ENCODE data around the gene GHSR.

DNA sequence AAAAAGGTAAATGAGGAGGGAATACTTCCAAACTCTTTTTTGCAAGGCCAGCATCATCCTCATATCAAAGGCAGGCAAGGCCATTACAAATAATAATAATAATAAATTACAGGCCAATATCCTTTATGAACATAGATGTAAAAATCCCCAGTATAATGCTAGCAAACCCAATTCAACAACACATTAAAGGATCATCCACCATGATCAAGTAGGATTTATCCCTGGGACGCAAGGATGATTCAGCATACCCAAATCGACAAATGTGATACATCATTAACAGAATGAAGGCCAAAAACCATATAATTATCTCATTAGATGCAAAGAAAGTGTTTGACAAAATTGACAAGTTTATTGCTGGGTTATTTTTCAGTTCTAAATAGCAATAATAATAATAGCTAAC is 53.6 kb downstream of the GHSR start:
- TF ChIP-seq SMC3 (conservative IDR thresholded peaks at IDR 0.05; ENCODE audit: poor library complexity) (no peak), TAF1 (IDR thresholded peaks at IDR 0.05; ENCODE audit: low read depth) (no peak), EP300 (conservative IDR thresholded peaks at IDR 0.05; ENCODE audit: poor library complexity, severe bottlenecking) (no peak)
- TF ChIP-seq, protein P1, sequence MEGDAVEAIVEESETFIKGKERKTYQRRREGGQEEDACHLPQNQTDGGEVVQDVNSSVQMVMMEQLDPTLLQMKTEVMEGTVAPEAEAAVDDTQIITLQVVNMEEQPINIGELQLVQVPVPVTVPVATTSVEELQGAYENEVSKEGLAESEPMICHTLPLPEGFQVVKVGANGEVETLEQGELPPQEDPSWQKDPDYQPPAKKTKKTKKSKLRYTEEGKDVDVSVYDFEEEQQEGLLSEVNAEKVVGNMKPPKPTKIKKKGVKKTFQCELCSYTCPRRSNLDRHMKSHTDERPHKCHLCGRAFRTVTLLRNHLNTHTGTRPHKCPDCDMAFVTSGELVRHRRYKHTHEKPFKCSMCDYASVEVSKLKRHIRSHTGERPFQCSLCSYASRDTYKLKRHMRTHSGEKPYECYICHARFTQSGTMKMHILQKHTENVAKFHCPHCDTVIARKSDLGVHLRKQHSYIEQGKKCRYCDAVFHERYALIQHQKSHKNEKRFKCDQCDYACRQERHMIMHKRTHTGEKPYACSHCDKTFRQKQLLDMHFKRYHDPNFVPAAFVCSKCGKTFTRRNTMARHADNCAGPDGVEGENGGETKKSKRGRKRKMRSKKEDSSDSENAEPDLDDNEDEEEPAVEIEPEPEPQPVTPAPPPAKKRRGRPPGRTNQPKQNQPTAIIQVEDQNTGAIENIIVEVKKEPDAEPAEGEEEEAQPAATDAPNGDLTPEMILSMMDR (IDR thresholded peaks at IDR 0.05; ENCODE audit: poor library complexity, severe bottlenecking), result no peak
- TF ChIP-seq, protein P2, sequence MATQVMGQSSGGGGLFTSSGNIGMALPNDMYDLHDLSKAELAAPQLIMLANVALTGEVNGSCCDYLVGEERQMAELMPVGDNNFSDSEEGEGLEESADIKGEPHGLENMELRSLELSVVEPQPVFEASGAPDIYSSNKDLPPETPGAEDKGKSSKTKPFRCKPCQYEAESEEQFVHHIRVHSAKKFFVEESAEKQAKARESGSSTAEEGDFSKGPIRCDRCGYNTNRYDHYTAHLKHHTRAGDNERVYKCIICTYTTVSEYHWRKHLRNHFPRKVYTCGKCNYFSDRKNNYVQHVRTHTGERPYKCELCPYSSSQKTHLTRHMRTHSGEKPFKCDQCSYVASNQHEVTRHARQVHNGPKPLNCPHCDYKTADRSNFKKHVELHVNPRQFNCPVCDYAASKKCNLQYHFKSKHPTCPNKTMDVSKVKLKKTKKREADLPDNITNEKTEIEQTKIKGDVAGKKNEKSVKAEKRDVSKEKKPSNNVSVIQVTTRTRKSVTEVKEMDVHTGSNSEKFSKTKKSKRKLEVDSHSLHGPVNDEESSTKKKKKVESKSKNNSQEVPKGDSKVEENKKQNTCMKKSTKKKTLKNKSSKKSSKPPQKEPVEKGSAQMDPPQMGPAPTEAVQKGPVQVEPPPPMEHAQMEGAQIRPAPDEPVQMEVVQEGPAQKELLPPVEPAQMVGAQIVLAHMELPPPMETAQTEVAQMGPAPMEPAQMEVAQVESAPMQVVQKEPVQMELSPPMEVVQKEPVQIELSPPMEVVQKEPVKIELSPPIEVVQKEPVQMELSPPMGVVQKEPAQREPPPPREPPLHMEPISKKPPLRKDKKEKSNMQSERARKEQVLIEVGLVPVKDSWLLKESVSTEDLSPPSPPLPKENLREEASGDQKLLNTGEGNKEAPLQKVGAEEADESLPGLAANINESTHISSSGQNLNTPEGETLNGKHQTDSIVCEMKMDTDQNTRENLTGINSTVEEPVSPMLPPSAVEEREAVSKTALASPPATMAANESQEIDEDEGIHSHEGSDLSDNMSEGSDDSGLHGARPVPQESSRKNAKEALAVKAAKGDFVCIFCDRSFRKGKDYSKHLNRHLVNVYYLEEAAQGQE (IDR thresholded peaks at IDR 0.05; ENCODE audit: borderline replicate concordance), result no peak
